Gastroesophageal sphincter (tissue), 3 donors: ENCODE data around the gene CHD1.

Experiments
- CTCF ChIP-seq, 4 experiments: fragments of 200-600 bp in 2 of 4; fragments of 450-650 bp in 2 of 4; sonication (generic) in 1 of 4; IDR thresholded peaks; one replicate each; pipeline ENCODE4 v1.5.1; 2017 to 2019; ENCODE audit warnings: antibody characterized with exemption in 4 of 4, mild to moderate bottlenecking in 2 of 4, moderate library complexity in 2 of 4
- POLR2A ChIP-seq, 2 donors: fragments of 450-650 bp; IDR thresholded peaks; one replicate each; pipeline ENCODE4 v1.6.1; 2017; ENCODE audit warnings: antibody characterized with exemption in 2 of 2, mild to moderate bottlenecking in 2 of 2, moderate library complexity in 1 of 2

GRCh38 chr5:98968056-98968564 is 39.3 kb upstream of the CHD1 start:
- TF ChIP-seq POLR2A (IDR thresholded peaks at IDR 0.05) (no peak), CTCF (IDR thresholded peaks at IDR 0.05) (no peak)
